ENCODE results near the gene ZSWIM5. TPM values are rescaled to one million over a fixed set of nuclear protein-coding genes. Genes with fewer than 3 reads are reported as not detected.
"Not testable (repeated sequence)": the region's sequence is repeated elsewhere in the genome, so short reads cannot be mapped to it uniquely, and the experiment has no call there.

Gene ZSWIM5
- total RNA-seq, 4 donors from 2014 or later = 0.53 to 1.3 (median 0.81) TPM

DNA sequence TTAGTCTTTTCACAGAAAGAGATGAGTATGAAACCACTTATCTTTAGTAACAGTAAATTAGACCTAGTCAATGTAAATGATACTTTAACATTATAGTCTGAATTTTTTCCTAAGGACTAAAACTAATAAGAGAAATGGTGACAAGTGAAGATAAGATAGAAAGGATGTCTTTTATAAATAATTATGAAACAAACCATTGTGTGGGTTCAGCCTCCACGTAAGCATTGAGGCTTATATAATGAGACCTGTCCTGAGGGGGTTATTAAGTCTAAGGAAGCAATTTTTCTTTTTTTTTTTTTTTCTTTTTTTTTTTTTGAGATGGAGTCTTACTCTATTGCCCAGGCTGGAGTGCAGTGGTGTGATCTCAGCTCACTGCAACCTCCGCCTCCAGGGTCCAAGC, 138.6 kb downstream of the ZSWIM5 start:
- no peaks in the 10 kb centered on the region for H3K4me1 ChIP-seq
- DNase-seq (no peak), ATAC-seq (no peak)
- no peaks in the 10 kb centered on the region for H3K9me3 ChIP-seq
- in situ Hi-C loops (cut with MboI; ENCODE audit: low sequenced_read_pairs in 4 of 4) = no loop called here
- H3K36me3 ChIP-seq = no peaks in the 10 kb centered on the region
- TF ChIP-seq, protein P1, sequence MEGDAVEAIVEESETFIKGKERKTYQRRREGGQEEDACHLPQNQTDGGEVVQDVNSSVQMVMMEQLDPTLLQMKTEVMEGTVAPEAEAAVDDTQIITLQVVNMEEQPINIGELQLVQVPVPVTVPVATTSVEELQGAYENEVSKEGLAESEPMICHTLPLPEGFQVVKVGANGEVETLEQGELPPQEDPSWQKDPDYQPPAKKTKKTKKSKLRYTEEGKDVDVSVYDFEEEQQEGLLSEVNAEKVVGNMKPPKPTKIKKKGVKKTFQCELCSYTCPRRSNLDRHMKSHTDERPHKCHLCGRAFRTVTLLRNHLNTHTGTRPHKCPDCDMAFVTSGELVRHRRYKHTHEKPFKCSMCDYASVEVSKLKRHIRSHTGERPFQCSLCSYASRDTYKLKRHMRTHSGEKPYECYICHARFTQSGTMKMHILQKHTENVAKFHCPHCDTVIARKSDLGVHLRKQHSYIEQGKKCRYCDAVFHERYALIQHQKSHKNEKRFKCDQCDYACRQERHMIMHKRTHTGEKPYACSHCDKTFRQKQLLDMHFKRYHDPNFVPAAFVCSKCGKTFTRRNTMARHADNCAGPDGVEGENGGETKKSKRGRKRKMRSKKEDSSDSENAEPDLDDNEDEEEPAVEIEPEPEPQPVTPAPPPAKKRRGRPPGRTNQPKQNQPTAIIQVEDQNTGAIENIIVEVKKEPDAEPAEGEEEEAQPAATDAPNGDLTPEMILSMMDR (IDR thresholded peaks at IDR 0.05 in 4 of 5, conservative IDR thresholded peaks at IDR 0.05 in 1 of 5) = no peak
- TF ChIP-seq POLR2A (IDR thresholded peaks at IDR 0.05) = no peak
- no peak overlapping the region for H3K27ac ChIP-seq
- intact Hi-C loops (cut with DNase I; ENCODE audit: low total_unique reads) = no loop called here
- H3K4me3 ChIP-seq = no peak overlapping the region
- H3K27me3 ChIP-seq = no peaks in the 10 kb centered on the region

DNA sequence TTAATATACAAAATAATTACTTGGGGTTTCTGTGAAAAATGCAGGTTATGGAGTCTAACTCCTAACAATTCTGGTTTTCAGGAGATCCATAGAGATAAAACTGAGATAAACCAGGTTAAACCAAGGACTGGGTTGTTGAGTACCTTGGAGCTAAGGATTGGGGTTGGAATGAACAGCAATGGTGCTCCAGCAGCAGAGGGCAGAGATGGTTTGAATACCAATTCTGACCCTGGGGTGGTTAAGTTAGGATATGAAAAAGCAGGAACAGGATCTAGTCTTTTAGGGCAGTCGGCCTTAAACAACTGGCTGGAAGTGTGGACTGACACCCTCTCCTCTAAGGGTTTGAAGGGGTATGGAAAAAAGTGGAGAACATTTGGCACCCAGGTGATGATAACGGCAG, 141.3 kb downstream of the ZSWIM5 start:
- no peaks in the 10 kb centered on the region for H3K4me1 ChIP-seq
- intact Hi-C loops (cut with DNase I; ENCODE audit: low total_unique reads) = no loop called here
- in situ Hi-C loops (cut with MboI; ENCODE audit: low sequenced_read_pairs in 4 of 4) = no loop called here
- H3K27ac ChIP-seq = no peak overlapping the region
- ATAC-seq = no peak
- TF ChIP-seq, protein P1 (IDR thresholded peaks at IDR 0.05 in 4 of 5, conservative IDR thresholded peaks at IDR 0.05 in 1 of 5) = no peak
- TF ChIP-seq POLR2A (IDR thresholded peaks at IDR 0.05) = no peak
- no peaks in the 10 kb centered on the region for H3K9me3 ChIP-seq
- H3K27me3 ChIP-seq = no peaks in the 10 kb centered on the region
- H3K4me3 ChIP-seq = no peak overlapping the region
- no peak for DNase-seq
- no peaks in the 10 kb centered on the region for H3K36me3 ChIP-seq

DNA sequence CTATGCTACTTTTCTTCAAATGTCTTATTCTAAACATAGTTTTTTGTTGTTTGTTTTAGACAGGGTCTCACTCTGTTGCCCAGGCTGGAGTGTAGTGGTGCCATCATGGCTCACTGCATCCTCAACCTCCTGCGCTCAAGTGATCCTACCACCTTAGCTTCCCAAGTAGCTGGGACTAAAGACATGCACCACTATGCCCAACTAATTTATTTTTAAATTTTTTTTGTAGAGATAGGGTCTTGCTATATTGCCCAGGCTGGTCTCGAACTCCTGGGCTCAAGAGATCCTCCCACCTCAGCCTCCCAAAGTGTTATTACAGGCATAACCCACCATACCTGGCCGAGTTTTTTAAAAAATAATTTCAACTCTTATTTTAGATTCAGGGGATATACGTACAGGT, 143.9 kb downstream of the ZSWIM5 start:
- ATAC-seq; H3K4me3 ChIP-seq; DNase-seq; in situ Hi-C loops (cut with MboI; ENCODE audit: low sequenced_read_pairs in 4 of 4); H3K27ac ChIP-seq; H3K4me1 ChIP-seq; H3K36me3 ChIP-seq; H3K9me3 ChIP-seq; H3K27me3 ChIP-seq; intact Hi-C loops (cut with DNase I; ENCODE audit: low total_unique reads): not testable (repeated sequence)

DNA sequence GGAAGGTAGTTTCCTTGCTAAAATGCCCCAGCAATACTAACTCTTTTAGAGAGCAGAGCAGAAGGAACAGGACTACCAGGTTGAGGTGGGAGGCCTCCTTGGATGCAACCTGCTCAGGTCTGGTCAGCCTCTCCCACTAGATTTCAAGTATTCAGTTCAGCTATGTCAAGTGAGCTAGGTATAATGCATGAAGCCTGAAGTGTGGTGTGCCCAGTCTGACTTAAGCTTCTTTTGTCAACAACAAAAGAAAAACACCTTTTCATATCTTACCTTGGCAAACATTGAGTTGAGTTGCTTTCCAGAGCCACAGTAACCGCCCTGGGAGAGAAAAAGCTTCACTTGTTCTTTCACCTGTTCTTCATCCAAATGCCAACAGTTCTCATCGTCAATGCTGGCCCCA, 146.6 kb downstream of the ZSWIM5 start:
- H3K27ac ChIP-seq = no peak overlapping the region
- ATAC-seq (no peak), DNase-seq (no peak)
- no peak overlapping the region for H3K4me3 ChIP-seq
- intact Hi-C loops (cut with DNase I; ENCODE audit: low total_unique reads) (no loop called here), in situ Hi-C loops (cut with MboI; ENCODE audit: low sequenced_read_pairs in 4 of 4) (no loop called here)
- TF ChIP-seq, protein P1 (IDR thresholded peaks at IDR 0.05 in 4 of 5, conservative IDR thresholded peaks at IDR 0.05 in 1 of 5) = no peak
- TF ChIP-seq POLR2A (IDR thresholded peaks at IDR 0.05) = no peak
- no peaks in the 10 kb centered on the region for H3K4me1 ChIP-seq
- H3K9me3 ChIP-seq = no peaks in the 10 kb centered on the region
- H3K36me3 ChIP-seq = no peaks in the 10 kb centered on the region
- no peaks in the 10 kb centered on the region for H3K27me3 ChIP-seq

DNA sequence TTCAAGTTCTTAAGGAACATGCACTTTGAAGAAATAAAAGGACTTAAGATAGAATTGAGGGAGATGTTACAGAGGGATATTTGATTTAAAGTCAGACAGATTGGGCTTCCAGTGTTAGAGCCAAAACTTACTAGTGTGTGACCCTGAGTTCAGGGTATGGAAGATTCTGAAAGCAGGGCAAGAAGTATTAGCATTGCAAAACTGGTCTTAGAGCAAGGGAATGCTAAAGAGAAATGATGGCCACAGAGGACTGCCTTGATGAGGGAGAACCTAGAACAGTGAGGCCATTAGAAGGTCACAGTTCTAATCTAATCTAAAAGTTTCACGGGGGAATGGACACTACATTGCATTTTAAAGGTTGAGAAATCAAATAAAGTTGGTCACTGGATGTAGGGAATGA, 148.9 kb downstream of the ZSWIM5 start:
- Histone ChIP-seq H3K4me1 (no peaks in the 10 kb centered on the region), H3K36me3 (no peaks in the 10 kb centered on the region), H3K27ac (no peak overlapping the region), H3K9me3 (no peaks in the 10 kb centered on the region), H3K27me3 (no peaks in the 10 kb centered on the region), H3K4me3 (no peak overlapping the region)
- no peak for TF ChIP-seq POLR2A (IDR thresholded peaks at IDR 0.05)
- TF ChIP-seq, protein P1 (IDR thresholded peaks at IDR 0.05 in 4 of 5, conservative IDR thresholded peaks at IDR 0.05 in 1 of 5) = no peak
- ATAC-seq (no peak), DNase-seq (no peak)
- in situ Hi-C loops (cut with MboI; ENCODE audit: low sequenced_read_pairs in 4 of 4) = no loop called here
- intact Hi-C loops (cut with DNase I; ENCODE audit: low total_unique reads) = no loop called here

All from gastrocnemius medialis (tissue), 4 donors.